GM23338 (cell line): ENCODE results near the gene TLE2. TPM values are rescaled to one million over a fixed set of nuclear protein-coding genes. Genes with fewer than 3 reads are reported as not detected.

Experiments
- ATAC-seq: fragments of 200-7000 bp; cut with Tn5 transposase; 3 replicates; pipeline ENCODE4 v1.9.1; 2020
- DNase-seq: peaks from one replicate; pipeline ENCODE4 v3.0.0-alpha.2; 2015; ENCODE audit warnings: low spot score
- H2AFZ ChIP-seq: fragments of 200-600 bp; sonication (generic); 2 replicates; pipeline ENCODE4 v1.8.0; 2016; ENCODE audit warnings: antibody characterized with exemption, mild to moderate bottlenecking, moderate library complexity
- H3F3A ChIP-seq: fragments of 200-600 bp; sonication (generic); replicated peaks from 2 replicates; pipeline ENCODE4 v1.8.0; 2017; ENCODE audit warnings: antibody characterized with exemption, mixed run types, low read depth
- H3K27ac ChIP-seq: fragments of 200-600 bp; sonication (generic); 2 replicates; pipeline ENCODE4 v1.6.1; 2016; ENCODE audit warnings: low read depth
- H3K27me3 ChIP-seq: fragments of 200-600 bp; sonication (generic); 2 replicates; pipeline ENCODE4 v1.8.0; 2016; ENCODE audit warnings: mild to moderate bottlenecking, mixed run types, moderate library complexity; ENCODE audit not compliant: insufficient read depth
- H3K36me3 ChIP-seq: fragments of 200-600 bp; sonication (generic); 2 replicates; pipeline ENCODE4 v1.8.0; 2016; ENCODE audit warnings: mild to moderate bottlenecking; ENCODE audit not compliant: insufficient read depth
- H3K4me1 ChIP-seq: fragments of 200-600 bp; sonication (generic); 2 replicates; pipeline ENCODE4 v1.8.0; 2016; ENCODE audit warnings: mild to moderate bottlenecking, moderate library complexity; ENCODE audit not compliant: insufficient read depth
- H3K4me2 ChIP-seq: fragments of 200-600 bp; sonication (generic); 2 replicates; pipeline ENCODE4 v1.7.1; 2017; ENCODE audit warnings: mixed run types
- H3K4me3 ChIP-seq: fragments of 200-600 bp; sonication (generic); 2 replicates; pipeline ENCODE4 v1.6.1; 2016; ENCODE audit warnings: mixed run types
- H3K79me2 ChIP-seq: fragments of 200-600 bp; sonication (generic); replicated peaks from 2 replicates; pipeline ENCODE4 v1.8.0; 2017; ENCODE audit warnings: mild to moderate bottlenecking; ENCODE audit not compliant: insufficient read depth
- H3K9me2 ChIP-seq: fragments of 200-600 bp; sonication (generic); 2 replicates; pipeline ENCODE4 v1.8.0; 2017; ENCODE audit not compliant: insufficient read depth
- H4K20me1 ChIP-seq: fragments of 200-600 bp; sonication (generic); replicated peaks from 2 replicates; pipeline ENCODE4 v1.8.0; 2017; ENCODE audit warnings: mild to moderate bottlenecking; ENCODE audit not compliant: insufficient read depth
- H3K27ac Mint-ChIP-seq: 2 replicates; pipeline ENCODE4 v1.8.0; 2020; ENCODE audit warnings: inconsistent platforms, mild to moderate bottlenecking, moderate library complexity, mixed read lengths
- H3K27me3 Mint-ChIP-seq: 3 replicates; pipeline ENCODE4 v1.8.0; 2022; ENCODE audit warnings: low read depth, mild to moderate bottlenecking, moderate library complexity, mixed read lengths, inconsistent platforms; ENCODE audit not compliant: insufficient read depth, poor library complexity
- H3K36me3 Mint-ChIP-seq: 3 replicates; pipeline ENCODE4 v1.8.0; 2021; ENCODE audit warnings: low read depth, mild to moderate bottlenecking, inconsistent platforms, moderate library complexity, mixed read lengths
- H3K4me1 Mint-ChIP-seq: 3 replicates; pipeline ENCODE4 v1.8.0; 2020; ENCODE audit warnings: mild to moderate bottlenecking, inconsistent platforms, mixed read lengths
- H3K4me3 Mint-ChIP-seq: 3 replicates; pipeline ENCODE4 v1.8.0; 2021; ENCODE audit warnings: moderate library complexity, mild to moderate bottlenecking, inconsistent platforms, mixed read lengths
- H3K9me3 Mint-ChIP-seq: 3 replicates; pipeline ENCODE4 v1.8.0; 2020; ENCODE audit warnings: moderate library complexity, mild to moderate bottlenecking, inconsistent platforms, mixed read lengths
- CREB1 ChIP-seq: fragments of 250-450 bp; sonication (Bioruptor Pico); IDR thresholded peaks from 2 replicates; pipeline ENCODE4 v1.5.0; 2020; ENCODE audit warnings: low read depth, mild to moderate bottlenecking, moderate library complexity
- CTCF ChIP-seq, 2 experiments: fragments of 200-600 bp in 1 of 2; sonication (generic) in 1 of 2; conservative IDR thresholded peaks; 2 replicates each; pipeline versions ENCODE4 v1.5.1 to v1.6.1; 2016 to 2017; ENCODE audit warnings: antibody characterized with exemption in 2 of 2, low read depth in 2 of 2, mild to moderate bottlenecking in 2 of 2, moderate library complexity in 1 of 2
- ETS1 ChIP-seq: IDR thresholded peaks from 2 replicates; pipeline ENCODE4 v1.6.1; 2016; ENCODE audit warnings: antibody characterized with exemption
- EZH2 ChIP-seq: fragments of 200-600 bp; sonication (generic); IDR thresholded peaks from one replicate; pipeline ENCODE4 v1.8.0; 2017; ENCODE audit warnings: antibody characterized with exemption, mild to moderate bottlenecking, low read depth; ENCODE audit not compliant: unreplicated experiment
- EZH2phosphoT487 ChIP-seq: fragments of 200-600 bp; sonication (generic); IDR thresholded peaks from one replicate; pipeline ENCODE4 v1.8.1; 2018; ENCODE audit warnings: antibody characterized with exemption; ENCODE audit not compliant: unreplicated experiment
- JUNB ChIP-seq: IDR thresholded peaks from one replicate; pipeline ENCODE4 v1.6.1; 2016; ENCODE audit warnings: antibody characterized with exemption; ENCODE audit not compliant: unreplicated experiment
- NANOG ChIP-seq: IDR thresholded peaks from 2 replicates; pipeline ENCODE4 v1.6.1; 2016; ENCODE audit warnings: antibody characterized with exemption, borderline replicate concordance
- POLR2AphosphoS5 ChIP-seq: IDR thresholded peaks from 2 replicates; pipeline ENCODE4 v1.6.1; 2016; ENCODE audit warnings: antibody characterized with exemption, low read depth
- REST ChIP-seq: IDR thresholded peaks from one replicate; pipeline ENCODE4 v1.6.1; 2018; ENCODE audit warnings: antibody characterized with exemption; ENCODE audit not compliant: unreplicated experiment
- STAT1 ChIP-seq: IDR thresholded peaks from one replicate; pipeline ENCODE4 v1.6.1; 2016; ENCODE audit warnings: antibody characterized with exemption; ENCODE audit not compliant: unreplicated experiment
- ZNF114 ChIP-seq: fragments of 250-450 bp; sonication (Bioruptor Pico); IDR thresholded peaks from 2 replicates; pipeline ENCODE4 v1.5.0; 2020; ENCODE audit warnings: mild to moderate bottlenecking, moderate library complexity
- ZNF331 ChIP-seq: fragments of 250-450 bp; sonication (Bioruptor Pico); IDR thresholded peaks from 2 replicates; pipeline ENCODE4 v1.5.0; 2020; ENCODE audit warnings: low read depth, mild to moderate bottlenecking, moderate library complexity
- ZNF462 ChIP-seq: fragments of 250-450 bp; sonication (Bioruptor Pico); IDR thresholded peaks from 2 replicates; pipeline ENCODE4 v1.5.0; 2020; ENCODE audit warnings: mild to moderate bottlenecking, moderate library complexity
- polyA plus RNA-seq: library from polyadenylated mRNA; unstranded; fragments of >200 nt; fragmentation: Nextera tagmentation; extraction: Ambion mirVana; gene quantifications from 2 replicates; pipeline ENCODE4 v1.2.1, GENCODE V29; 2016
- total RNA-seq: library from RNA; depleted of rRNA; stranded (reverse); fragments of >200 nt; shearing (Covaris generic); gene quantifications from 2 replicates; pipeline ENCODE4 v1.2.3, GENCODE V29; 2014

TLE2 gene
- total and polyA plus RNA-seq, 2 experiments from 2014 or later = 5.2 to 22.8 TPM

- Histone ChIP-seq H4K20me1 (no peaks in the 10 kb centered on the region), H2AFZ (no peak overlapping the region), H3K4me2 (no peak overlapping the region), H3K27ac (no peak overlapping the region), H3K4me3 (no peak overlapping the region), H3K79me2 (no peaks in the 10 kb centered on the region), H3K27me3 (peaks cover 74% of the 10 kb centered on the region), H3K9me2 (no peaks in the 10 kb centered on the region), H3F3A (no peaks in the 10 kb centered on the region), H3K4me1 (peaks cover 15% of the 10 kb centered on the region; the same call in 1 of the 2 replicates), H3K36me3 (no peaks in the 10 kb centered on the region)
- ATAC-seq = no peak
- Mint-ChIP-seq H3K4me3 (no peak overlapping the region), H3K27me3 (peaks cover 51% of the 10 kb centered on the region), H3K4me1 (peaks cover 19% of the 10 kb centered on the region), H3K27ac (no peak overlapping the region), H3K36me3 (0 out of 3 replicates have a peak, but pooled peaks cover 2% of the 10 kb centered on the region), H3K9me3 (no peaks in the 10 kb centered on the region)
- TF ChIP-seq ZNF114 (CRISPR knock-in tag) = no peak
- no peak for TF ChIP-seq REST
- no peak for TF ChIP-seq EZH2
- no peak for TF ChIP-seq ETS1
- TF ChIP-seq CREB1 (CRISPR knock-in tag) = no peak
- no peak for TF ChIP-seq POLR2AphosphoS5
- no peak for TF ChIP-seq JUNB
- TF ChIP-seq NANOG = no peak
- TF ChIP-seq ZNF331 (CRISPR knock-in tag) = no peak
- TF ChIP-seq ZNF462 = no peak
- no peak for TF ChIP-seq STAT1
- TF ChIP-seq CTCF (conservative IDR thresholded peaks at IDR 0.05; ENCODE audit: low read depth in 2 of 2) = no peak
- no peak for TF ChIP-seq EZH2phosphoT487
- DNase-seq = no peak
Observed at GRCh38 chr19:3026768-3027167, 2.3 kb downstream of the TLE2 start.
